ENCODE data around the gene LHX3. TPM values are rescaled to one million over a fixed set of nuclear protein-coding genes. Genes with fewer than 3 reads are reported as not detected.

Gene LHX3
- total RNA-seq, 1 experiment from 2014 or later = 0.22 TPM

DNA sequence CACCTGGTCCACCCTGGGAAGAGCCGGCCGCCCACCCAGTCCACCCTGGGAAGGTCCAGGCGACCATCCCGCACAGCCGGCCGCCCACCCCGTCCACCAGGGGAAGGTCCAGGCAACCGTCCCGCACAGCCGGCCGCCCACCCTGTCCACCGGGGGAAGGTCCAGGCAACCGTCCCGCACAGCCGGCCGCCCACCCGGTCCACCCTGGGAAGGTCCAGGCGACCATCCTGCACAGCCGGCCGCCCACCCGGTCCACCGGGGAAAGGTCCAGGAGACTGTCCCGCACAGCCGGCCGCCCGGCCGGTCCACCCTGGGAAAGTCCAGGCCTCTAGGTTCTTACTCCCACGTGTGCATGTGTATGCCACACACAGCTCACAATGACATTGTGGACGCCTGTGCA, 47.4 kb upstream of the LHX3 start:
- H3K9me2 ChIP-seq (ENCODE audit: insufficient read depth) = no peaks in the 10 kb centered on the region
- H3K9me3 ChIP-seq (ENCODE audit: insufficient read depth, low read depth) = no peaks in the 10 kb centered on the region
- no peak overlapping the region for H3K4me3 ChIP-seq
- H3K27ac ChIP-seq = no peak overlapping the region
- H3K79me2 ChIP-seq (ENCODE audit: low read depth) = no peaks in the 10 kb centered on the region
- ChIA-PET POLR2A (ENCODE audit: unreplicated experiment) (no interaction called here), CTCF (no interaction called here)
- peaks cover 62% of the 10 kb centered on the region for H3K27me3 ChIP-seq (ENCODE audit: insufficient read depth, low read depth)
- no peaks in the 10 kb centered on the region for H3F3A ChIP-seq (ENCODE audit: insufficient read depth, low read depth)
- no TSS peak for BruUV-seq (replicated peaks)
- no peak for DNase-seq
- no peaks in the 10 kb centered on the region for H4K20me1 ChIP-seq (ENCODE audit: insufficient read depth)
- no peak overlapping the region for H3K4me2 ChIP-seq
- intact Hi-C loops (cut with micrococcal nuclease; ENCODE audit: unreplicated experiment) = no loop called here
- H3K4me1 ChIP-seq (replicated peaks; ENCODE audit: insufficient read depth) = no peaks in the 10 kb centered on the region
- no peaks in the 10 kb centered on the region for H3K36me3 ChIP-seq (ENCODE audit: low read depth)
- no peak for TF ChIP-seq EZH2 (IDR thresholded peaks at IDR 0.05; ENCODE audit: low read depth)
- TF ChIP-seq, protein P1, sequence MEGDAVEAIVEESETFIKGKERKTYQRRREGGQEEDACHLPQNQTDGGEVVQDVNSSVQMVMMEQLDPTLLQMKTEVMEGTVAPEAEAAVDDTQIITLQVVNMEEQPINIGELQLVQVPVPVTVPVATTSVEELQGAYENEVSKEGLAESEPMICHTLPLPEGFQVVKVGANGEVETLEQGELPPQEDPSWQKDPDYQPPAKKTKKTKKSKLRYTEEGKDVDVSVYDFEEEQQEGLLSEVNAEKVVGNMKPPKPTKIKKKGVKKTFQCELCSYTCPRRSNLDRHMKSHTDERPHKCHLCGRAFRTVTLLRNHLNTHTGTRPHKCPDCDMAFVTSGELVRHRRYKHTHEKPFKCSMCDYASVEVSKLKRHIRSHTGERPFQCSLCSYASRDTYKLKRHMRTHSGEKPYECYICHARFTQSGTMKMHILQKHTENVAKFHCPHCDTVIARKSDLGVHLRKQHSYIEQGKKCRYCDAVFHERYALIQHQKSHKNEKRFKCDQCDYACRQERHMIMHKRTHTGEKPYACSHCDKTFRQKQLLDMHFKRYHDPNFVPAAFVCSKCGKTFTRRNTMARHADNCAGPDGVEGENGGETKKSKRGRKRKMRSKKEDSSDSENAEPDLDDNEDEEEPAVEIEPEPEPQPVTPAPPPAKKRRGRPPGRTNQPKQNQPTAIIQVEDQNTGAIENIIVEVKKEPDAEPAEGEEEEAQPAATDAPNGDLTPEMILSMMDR (conservative IDR thresholded peaks at IDR 0.05) = no peak
- H2AFZ ChIP-seq = no peak overlapping the region

DNA sequence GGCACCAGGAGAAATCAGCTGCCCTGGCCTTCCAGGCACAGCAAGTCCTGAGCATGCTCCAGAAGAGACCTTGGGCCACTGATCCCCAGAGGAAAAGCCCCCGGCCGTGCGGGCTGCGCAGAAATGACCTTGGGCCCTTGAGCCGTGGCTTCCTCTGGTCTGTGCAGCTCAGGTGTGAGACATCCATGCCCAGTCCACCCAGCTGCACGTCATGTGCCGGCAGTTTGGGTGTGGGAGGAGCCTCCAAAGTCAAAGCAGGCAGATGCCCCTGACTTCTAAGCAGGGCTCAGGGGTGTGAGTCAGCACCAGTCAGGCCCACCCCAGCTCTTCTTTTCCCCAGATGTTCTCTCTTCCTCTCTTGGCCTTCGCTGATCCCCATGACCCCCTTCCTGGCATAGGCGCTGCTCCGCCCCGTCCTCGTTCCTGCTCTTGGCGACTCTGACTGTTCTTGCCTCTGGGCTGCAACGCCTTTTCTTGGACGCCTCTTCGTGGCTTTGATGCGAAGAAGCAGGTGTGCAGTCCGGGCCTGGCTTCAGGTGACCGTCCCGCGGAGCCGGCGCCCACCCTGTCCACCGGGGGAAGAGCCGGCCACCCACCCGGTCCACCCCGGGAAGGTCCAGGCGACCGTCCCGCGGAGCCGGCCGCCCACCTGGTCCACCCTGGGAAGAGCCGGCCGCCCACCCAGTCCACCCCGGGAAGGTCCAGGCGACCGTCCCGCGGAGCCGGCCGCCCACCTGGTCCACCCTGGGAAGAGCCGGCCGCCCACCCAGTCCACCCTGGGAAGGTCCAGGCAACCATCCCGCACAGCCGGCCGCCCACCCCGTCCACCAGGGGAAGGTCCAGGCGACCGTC, 46.6 kb upstream of the LHX3 start:
- no peaks in the 10 kb centered on the region for H3K4me1 ChIP-seq (replicated peaks; ENCODE audit: insufficient read depth)
- TF ChIP-seq, protein P1 (conservative IDR thresholded peaks at IDR 0.05) = no peak
- TF ChIP-seq EZH2 (IDR thresholded peaks at IDR 0.05; ENCODE audit: low read depth) = no peak
- intact Hi-C loops (cut with micrococcal nuclease; ENCODE audit: unreplicated experiment) = no loop called here
- no peaks in the 10 kb centered on the region for H3K79me2 ChIP-seq (ENCODE audit: low read depth)
- CTCF ChIA-PET = no interaction called here
- H3K4me3 ChIP-seq = no peak overlapping the region
- no peak overlapping the region for H2AFZ ChIP-seq
- no peaks in the 10 kb centered on the region for H3K36me3 ChIP-seq (ENCODE audit: low read depth)
- POLR2A ChIA-PET (ENCODE audit: unreplicated experiment) = no interaction called here
- no peaks in the 10 kb centered on the region for H3K9me3 ChIP-seq (ENCODE audit: insufficient read depth, low read depth)
- no peak for DNase-seq
- BruUV-seq (replicated peaks) = no TSS peak
- H3F3A ChIP-seq (ENCODE audit: insufficient read depth, low read depth) = peaks cover under 1% of the 10 kb centered on the region; the same call in 1 of the 2 replicates
- no peaks in the 10 kb centered on the region for H3K9me2 ChIP-seq (ENCODE audit: insufficient read depth)
- H3K4me2 ChIP-seq = no peak overlapping the region
- no peaks in the 10 kb centered on the region for H4K20me1 ChIP-seq (ENCODE audit: insufficient read depth)
- peaks cover 64% of the 10 kb centered on the region for H3K27me3 ChIP-seq (ENCODE audit: insufficient read depth, low read depth)
- H3K27ac ChIP-seq = no peak overlapping the region

DNA sequence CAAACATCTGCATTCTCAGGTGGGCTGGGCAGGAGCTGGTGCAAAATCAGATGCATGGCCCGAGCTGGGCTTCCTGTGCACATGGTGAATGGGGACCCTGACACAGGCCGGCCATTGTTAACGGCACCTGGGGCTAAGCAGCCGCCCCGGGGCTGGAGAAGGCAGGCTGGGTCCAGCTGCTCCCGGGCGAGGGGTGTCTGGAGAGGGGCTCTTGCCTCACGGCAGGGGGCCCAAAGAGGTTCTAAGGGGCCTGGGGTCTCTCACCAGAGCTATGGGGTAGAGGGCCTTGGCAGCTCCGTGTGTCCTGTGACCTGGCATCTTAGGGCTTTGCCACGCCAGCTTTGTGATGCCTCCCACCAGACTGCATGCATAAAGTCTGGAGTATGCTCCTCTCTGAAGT, 45.7 kb upstream of the LHX3 start:
- TF ChIP-seq EZH2 (IDR thresholded peaks at IDR 0.05; ENCODE audit: low read depth) = no peak
- TF ChIP-seq, protein P1 (conservative IDR thresholded peaks at IDR 0.05) = no peak
- Histone ChIP-seq H3K79me2 (ENCODE audit: low read depth) (no peaks in the 10 kb centered on the region), H3K4me2 (no peak overlapping the region), H3F3A (ENCODE audit: insufficient read depth, low read depth) (peaks cover 6% of the 10 kb centered on the region; the same call in 1 of the 2 replicates), H3K4me3 (no peak overlapping the region), H3K9me2 (ENCODE audit: insufficient read depth) (no peaks in the 10 kb centered on the region), H4K20me1 (ENCODE audit: insufficient read depth) (no peaks in the 10 kb centered on the region), H3K27me3 (ENCODE audit: insufficient read depth, low read depth) (peaks cover 55% of the 10 kb centered on the region), H3K4me1 (replicated peaks; ENCODE audit: insufficient read depth) (no peaks in the 10 kb centered on the region), H2AFZ (no peak overlapping the region), H3K9me3 (ENCODE audit: insufficient read depth, low read depth) (no peaks in the 10 kb centered on the region), H3K27ac (no peak overlapping the region), H3K36me3 (ENCODE audit: low read depth) (no peaks in the 10 kb centered on the region)
- ChIA-PET CTCF (no interaction called here), POLR2A (ENCODE audit: unreplicated experiment) (no interaction called here)
- intact Hi-C loops (cut with micrococcal nuclease; ENCODE audit: unreplicated experiment) = no loop called here
- no peak for DNase-seq
- no TSS peak for BruUV-seq (replicated peaks)

Measured in PC-9 (cell line).